WTC11 (cell line): Measurements from ENCODE around the gene PDAP1. TPM values are rescaled to one million over a fixed set of nuclear protein-coding genes. Genes with fewer than 3 reads are reported as not detected.

ENCODE experiments used
- ATAC-seq: fragments of 200-7000 bp; cut with Tn5 transposase; 2 replicates; pipeline ENCODE4 v1.10.0; 2021; ENCODE audit warnings: mild to moderate bottlenecking, moderate library complexity
- CTCF ChIA-PET: fragments of 300-600 bp; sonication (Branson Sonifier 250); formaldehyde crosslinking; loops from one replicate; lab custom pipeline; 2021; ENCODE audit warnings: antibody characterized with exemption; lab: Charles Lee
- POLR2A ChIA-PET: fragments of 350-600 bp; sonication (Branson Sonifier 250); formaldehyde crosslinking; loops from one replicate; lab custom pipeline; 2021; ENCODE audit warnings: antibody characterized with exemption; lab: Charles Lee
- DNase-seq: peaks from one replicate; pipeline ENCODE4 v3.0.0; 2021; ENCODE audit warnings: low spot score
- H3K27ac Mint-ChIP-seq: 2 replicates; pipeline ENCODE4 v1.8.0; 2021; ENCODE audit warnings: mixed read lengths
- H3K27me3 Mint-ChIP-seq: 2 replicates; pipeline ENCODE4 v1.8.0; 2021; ENCODE audit warnings: low read depth, mild to moderate bottlenecking, moderate library complexity, mixed read lengths
- H3K36me3 Mint-ChIP-seq: 2 replicates; pipeline ENCODE4 v1.8.0; 2021; ENCODE audit warnings: mixed read lengths
- H3K4me1 Mint-ChIP-seq: 2 replicates; pipeline ENCODE4 v1.8.0; 2022; ENCODE audit warnings: mixed read lengths
- H3K4me3 Mint-ChIP-seq: 2 replicates; pipeline ENCODE4 v1.8.0; 2021; ENCODE audit warnings: mild to moderate bottlenecking, moderate library complexity, mixed read lengths
- H3K9me3 Mint-ChIP-seq: 2 replicates; pipeline ENCODE4 v1.8.0; 2021; ENCODE audit warnings: mixed read lengths
- CREB1 ChIP-seq: sonication (generic); formaldehyde crosslinking; IDR thresholded peaks from 2 replicates; pipeline ENCODE4 v1.8.0; 2023; ENCODE audit warnings: mild to moderate bottlenecking, missing genetic modification reagents
- EMX1 ChIP-seq: fragments of 250-450 bp; sonication (Bioruptor Pico); IDR thresholded peaks from 2 replicates; pipeline ENCODE4 v1.8.0; 2021; ENCODE audit warnings: mild to moderate bottlenecking
- FOXJ3 ChIP-seq: sonication (generic); formaldehyde crosslinking; IDR thresholded peaks from 2 replicates; pipeline ENCODE4 v1.9.0; 2021; ENCODE audit warnings: missing genetic modification reagents, mild to moderate bottlenecking, borderline replicate concordance
- GABPB1 ChIP-seq: sonication (generic); formaldehyde crosslinking; IDR thresholded peaks from 2 replicates; pipeline ENCODE4 v1.8.1; 2023; ENCODE audit warnings: mild to moderate bottlenecking, missing genetic modification reagents
- GRHL2 ChIP-seq: fragments of 250-450 bp; sonication (Bioruptor Pico); IDR thresholded peaks from 2 replicates; pipeline ENCODE4 v1.8.0; 2022; ENCODE audit warnings: mild to moderate bottlenecking, moderate library complexity; ENCODE audit not compliant: insufficient replicate concordance, severe bottlenecking
- IRF2 ChIP-seq: sonication (generic); formaldehyde crosslinking; IDR thresholded peaks from 2 replicates; pipeline ENCODE4 v1.8.0; 2022; ENCODE audit warnings: low read depth, missing genetic modification reagents, borderline replicate concordance
- MYBL2 ChIP-seq: sonication (generic); formaldehyde crosslinking; IDR thresholded peaks from 2 replicates; pipeline ENCODE4 v1.8.1; 2023; ENCODE audit warnings: mild to moderate bottlenecking, moderate library complexity, missing genetic modification reagents
- NFE2L1 ChIP-seq: sonication (generic); formaldehyde crosslinking; IDR thresholded peaks from 2 replicates; pipeline ENCODE4 v1.8.1; 2023; ENCODE audit warnings: missing genetic modification reagents
- NFYB ChIP-seq: sonication (generic); formaldehyde crosslinking; conservative IDR thresholded peaks from 2 replicates; pipeline ENCODE4 v1.8.0; 2022; ENCODE audit warnings: low read depth, missing genetic modification reagents
- NR2C2 ChIP-seq: sonication (generic); formaldehyde crosslinking; IDR thresholded peaks from 2 replicates; pipeline ENCODE4 v1.8.0; 2022; ENCODE audit warnings: mild to moderate bottlenecking, missing genetic modification reagents
- ZNF121 ChIP-seq: sonication (generic); formaldehyde crosslinking; IDR thresholded peaks from 2 replicates; pipeline ENCODE4 v1.8.0; 2023; ENCODE audit warnings: missing genetic modification reagents
- ZNF671 ChIP-seq: fragments of 250-450 bp; sonication (Bioruptor Pico); IDR thresholded peaks from 2 replicates; pipeline ENCODE4 v1.8.0; 2021; ENCODE audit warnings: mild to moderate bottlenecking
- total RNA-seq: library from RNA; stranded (reverse); gene quantifications from 3 replicates; pipeline ENCODE4 v1.2.3, GENCODE V29; 2021
- TF ChIP-seq, protein P1 (sequence below): sonication (generic); formaldehyde crosslinking; IDR thresholded peaks from 2 replicates; pipeline ENCODE4 v1.8.1; 2023; ENCODE audit warnings: mild to moderate bottlenecking, missing genetic modification reagents
- TF ChIP-seq, protein P2 (sequence below): sonication (generic); formaldehyde crosslinking; IDR thresholded peaks from 2 replicates; pipeline ENCODE4 v1.8.1; 2023; ENCODE audit warnings: mild to moderate bottlenecking, missing genetic modification reagents, borderline replicate concordance
- TF ChIP-seq, protein P3 (sequence below): sonication (generic); formaldehyde crosslinking; IDR thresholded peaks from 2 replicates; pipeline ENCODE4 v1.8.1; 2022; ENCODE audit warnings: low read depth, mild to moderate bottlenecking, moderate library complexity, missing genetic modification reagents, borderline replicate concordance
- TF ChIP-seq, protein P4 (sequence below): sonication (generic); formaldehyde crosslinking; IDR thresholded peaks from 2 replicates; pipeline ENCODE4 v1.8.1; 2023; ENCODE audit warnings: mild to moderate bottlenecking, moderate library complexity, missing genetic modification reagents
- TF ChIP-seq, protein P5 (sequence below): sonication (generic); formaldehyde crosslinking; conservative IDR thresholded peaks from 2 replicates; pipeline ENCODE4 v1.8.1; 2023; ENCODE audit warnings: mild to moderate bottlenecking, low read depth, missing genetic modification reagents, moderate library complexity
- TF ChIP-seq, protein P6 (sequence below): fragments of 250-450 bp; sonication (Bioruptor Pico); IDR thresholded peaks from 2 replicates; pipeline ENCODE4 v1.8.0; 2021; ENCODE audit warnings: mild to moderate bottlenecking

Gene PDAP1
- total RNA-seq, 1 experiment from 2014 or later: 177 TPM

DNA sequence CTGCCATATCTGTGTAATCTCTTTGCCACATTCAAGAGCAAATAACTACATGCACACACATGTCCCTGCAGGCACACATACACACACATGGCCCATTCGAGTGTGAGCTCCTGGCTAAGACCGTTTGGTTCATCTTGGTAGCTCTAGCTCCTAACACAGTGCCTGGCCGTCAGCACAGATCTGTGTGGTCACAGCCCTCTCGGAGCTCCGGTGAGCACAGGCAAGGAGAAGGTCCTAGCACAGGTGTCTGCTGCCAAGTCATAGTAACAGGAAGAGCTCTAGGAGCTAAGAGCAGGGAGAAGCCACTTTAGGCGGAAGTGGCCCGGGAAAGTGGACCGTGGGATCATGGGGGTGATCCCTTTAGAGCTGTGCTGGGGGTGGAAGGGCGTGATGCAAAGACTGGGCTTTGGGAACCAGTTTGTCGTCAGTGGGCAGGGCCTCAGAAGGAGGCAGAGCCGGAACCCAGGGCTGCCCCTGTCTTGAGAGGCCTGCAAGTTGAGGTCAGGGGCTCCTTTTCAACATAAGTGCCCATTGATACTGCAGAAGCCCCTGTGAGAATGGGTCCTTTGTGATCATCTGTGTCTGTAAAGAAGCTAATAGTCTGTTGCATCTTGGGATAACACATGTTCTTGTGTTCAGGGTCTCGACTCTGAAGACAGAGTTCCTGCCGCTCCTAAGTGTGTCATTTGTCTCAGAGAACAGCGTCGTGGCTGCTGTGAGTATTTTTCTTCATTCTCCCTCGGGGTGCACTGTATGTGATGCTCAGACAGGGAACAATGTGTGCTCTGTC is 50.5 kb downstream of the PDAP1 start:
- TF ChIP-seq FOXJ3: no peak
- TF ChIP-seq, protein P1, sequence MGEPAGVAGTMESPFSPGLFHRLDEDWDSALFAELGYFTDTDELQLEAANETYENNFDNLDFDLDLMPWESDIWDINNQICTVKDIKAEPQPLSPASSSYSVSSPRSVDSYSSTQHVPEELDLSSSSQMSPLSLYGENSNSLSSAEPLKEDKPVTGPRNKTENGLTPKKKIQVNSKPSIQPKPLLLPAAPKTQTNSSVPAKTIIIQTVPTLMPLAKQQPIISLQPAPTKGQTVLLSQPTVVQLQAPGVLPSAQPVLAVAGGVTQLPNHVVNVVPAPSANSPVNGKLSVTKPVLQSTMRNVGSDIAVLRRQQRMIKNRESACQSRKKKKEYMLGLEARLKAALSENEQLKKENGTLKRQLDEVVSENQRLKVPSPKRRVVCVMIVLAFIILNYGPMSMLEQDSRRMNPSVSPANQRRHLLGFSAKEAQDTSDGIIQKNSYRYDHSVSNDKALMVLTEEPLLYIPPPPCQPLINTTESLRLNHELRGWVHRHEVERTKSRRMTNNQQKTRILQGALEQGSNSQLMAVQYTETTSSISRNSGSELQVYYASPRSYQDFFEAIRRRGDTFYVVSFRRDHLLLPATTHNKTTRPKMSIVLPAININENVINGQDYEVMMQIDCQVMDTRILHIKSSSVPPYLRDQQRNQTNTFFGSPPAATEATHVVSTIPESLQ (CRISPR knock-in tag): no peak
- TF ChIP-seq GABPB1 (CRISPR knock-in tag): no peak
- no peak for TF ChIP-seq CREB1 (CRISPR knock-in tag)
- no peak for TF ChIP-seq ZNF121 (CRISPR knock-in tag)
- no peak for TF ChIP-seq GRHL2 (CRISPR knock-in tag)
- TF ChIP-seq EMX1 (CRISPR knock-in tag): no peak
- no peak for TF ChIP-seq IRF2 (CRISPR knock-in tag)
- TF ChIP-seq, protein P2, sequence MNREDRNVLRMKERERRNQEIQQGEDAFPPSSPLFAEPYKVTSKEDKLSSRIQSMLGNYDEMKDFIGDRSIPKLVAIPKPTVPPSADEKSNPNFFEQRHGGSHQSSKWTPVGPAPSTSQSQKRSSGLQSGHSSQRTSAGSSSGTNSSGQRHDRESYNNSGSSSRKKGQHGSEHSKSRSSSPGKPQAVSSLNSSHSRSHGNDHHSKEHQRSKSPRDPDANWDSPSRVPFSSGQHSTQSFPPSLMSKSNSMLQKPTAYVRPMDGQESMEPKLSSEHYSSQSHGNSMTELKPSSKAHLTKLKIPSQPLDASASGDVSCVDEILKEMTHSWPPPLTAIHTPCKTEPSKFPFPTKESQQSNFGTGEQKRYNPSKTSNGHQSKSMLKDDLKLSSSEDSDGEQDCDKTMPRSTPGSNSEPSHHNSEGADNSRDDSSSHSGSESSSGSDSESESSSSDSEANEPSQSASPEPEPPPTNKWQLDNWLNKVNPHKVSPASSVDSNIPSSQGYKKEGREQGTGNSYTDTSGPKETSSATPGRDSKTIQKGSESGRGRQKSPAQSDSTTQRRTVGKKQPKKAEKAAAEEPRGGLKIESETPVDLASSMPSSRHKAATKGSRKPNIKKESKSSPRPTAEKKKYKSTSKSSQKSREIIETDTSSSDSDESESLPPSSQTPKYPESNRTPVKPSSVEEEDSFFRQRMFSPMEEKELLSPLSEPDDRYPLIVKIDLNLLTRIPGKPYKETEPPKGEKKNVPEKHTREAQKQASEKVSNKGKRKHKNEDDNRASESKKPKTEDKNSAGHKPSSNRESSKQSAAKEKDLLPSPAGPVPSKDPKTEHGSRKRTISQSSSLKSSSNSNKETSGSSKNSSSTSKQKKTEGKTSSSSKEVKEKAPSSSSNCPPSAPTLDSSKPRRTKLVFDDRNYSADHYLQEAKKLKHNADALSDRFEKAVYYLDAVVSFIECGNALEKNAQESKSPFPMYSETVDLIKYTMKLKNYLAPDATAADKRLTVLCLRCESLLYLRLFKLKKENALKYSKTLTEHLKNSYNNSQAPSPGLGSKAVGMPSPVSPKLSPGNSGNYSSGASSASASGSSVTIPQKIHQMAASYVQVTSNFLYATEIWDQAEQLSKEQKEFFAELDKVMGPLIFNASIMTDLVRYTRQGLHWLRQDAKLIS: no peak
- DNase-seq: no peak
- ChIA-PET CTCF (no interaction called here), POLR2A (no interaction called here)
- Mint-ChIP-seq H3K4me3 (no peak overlapping the region), H3K4me1 (no peaks in the 10 kb centered on the region), H3K9me3 (no peaks in the 10 kb centered on the region), H3K36me3 (peaks cover 37% of the 10 kb centered on the region), H3K27me3 (no peaks in the 10 kb centered on the region), H3K27ac (peak overlapping the region; percentile 7; the same call in 1 of the 2 replicates)
- no peak for ATAC-seq

DNA sequence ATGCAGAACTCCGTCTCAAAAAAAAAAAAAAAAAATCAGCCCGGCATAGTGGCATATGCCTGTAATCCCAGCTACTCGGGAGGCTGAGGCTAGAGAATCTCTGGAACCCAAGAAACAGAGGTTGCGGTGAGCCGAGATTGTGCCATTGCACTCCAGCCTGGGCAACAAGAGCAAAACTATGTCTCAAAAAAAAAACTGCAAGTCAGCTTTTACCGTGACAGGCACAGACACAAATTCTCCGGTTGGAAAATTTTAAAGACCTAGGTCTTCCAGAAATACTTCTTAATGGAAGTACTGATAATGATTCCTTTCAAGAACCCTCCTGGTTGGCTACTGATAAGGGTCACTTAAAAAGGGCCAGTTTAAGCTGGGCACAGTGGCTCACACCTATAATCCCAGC is 53.3 kb downstream of the PDAP1 start:
- ChIA-PET CTCF (no interaction called here), POLR2A (no interaction called here)
- H3K9me3 Mint-ChIP-seq: no peaks in the 10 kb centered on the region
- H3K27me3 Mint-ChIP-seq: no peaks in the 10 kb centered on the region
- H3K4me3 Mint-ChIP-seq: no peak overlapping the region
- DNase-seq (no peak), ATAC-seq (no peak)
- H3K4me1 Mint-ChIP-seq: no peaks in the 10 kb centered on the region
- H3K27ac Mint-ChIP-seq: no peak overlapping the region
- TF ChIP-seq, protein P3, sequence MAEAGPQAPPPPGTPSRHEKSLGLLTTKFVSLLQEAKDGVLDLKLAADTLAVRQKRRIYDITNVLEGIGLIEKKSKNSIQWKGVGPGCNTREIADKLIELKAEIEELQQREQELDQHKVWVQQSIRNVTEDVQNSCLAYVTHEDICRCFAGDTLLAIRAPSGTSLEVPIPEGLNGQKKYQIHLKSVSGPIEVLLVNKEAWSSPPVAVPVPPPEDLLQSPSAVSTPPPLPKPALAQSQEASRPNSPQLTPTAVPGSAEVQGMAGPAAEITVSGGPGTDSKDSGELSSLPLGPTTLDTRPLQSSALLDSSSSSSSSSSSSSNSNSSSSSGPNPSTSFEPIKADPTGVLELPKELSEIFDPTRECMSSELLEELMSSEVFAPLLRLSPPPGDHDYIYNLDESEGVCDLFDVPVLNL (CRISPR knock-in tag): no peak
- no peak for TF ChIP-seq IRF2 (CRISPR knock-in tag)
- TF ChIP-seq, protein P4, sequence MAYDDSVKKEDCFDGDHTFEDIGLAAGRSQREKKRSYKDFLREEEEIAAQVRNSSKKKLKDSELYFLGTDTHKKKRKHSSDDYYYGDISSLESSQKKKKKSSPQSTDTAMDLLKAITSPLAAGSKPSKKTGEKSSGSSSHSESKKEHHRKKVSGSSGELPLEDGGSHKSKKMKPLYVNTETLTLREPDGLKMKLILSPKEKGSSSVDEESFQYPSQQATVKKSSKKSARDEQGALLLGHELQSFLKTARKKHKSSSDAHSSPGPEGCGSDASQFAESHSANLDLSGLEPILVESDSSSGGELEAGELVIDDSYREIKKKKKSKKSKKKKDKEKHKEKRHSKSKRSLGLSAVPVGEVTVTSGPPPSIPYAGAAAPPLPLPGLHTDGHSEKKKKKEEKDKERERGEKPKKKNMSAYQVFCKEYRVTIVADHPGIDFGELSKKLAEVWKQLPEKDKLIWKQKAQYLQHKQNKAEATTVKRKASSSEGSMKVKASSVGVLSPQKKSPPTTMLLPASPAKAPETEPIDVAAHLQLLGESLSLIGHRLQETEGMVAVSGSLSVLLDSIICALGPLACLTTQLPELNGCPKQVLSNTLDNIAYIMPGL (CRISPR knock-in tag): no peak
- TF ChIP-seq, protein P5, sequence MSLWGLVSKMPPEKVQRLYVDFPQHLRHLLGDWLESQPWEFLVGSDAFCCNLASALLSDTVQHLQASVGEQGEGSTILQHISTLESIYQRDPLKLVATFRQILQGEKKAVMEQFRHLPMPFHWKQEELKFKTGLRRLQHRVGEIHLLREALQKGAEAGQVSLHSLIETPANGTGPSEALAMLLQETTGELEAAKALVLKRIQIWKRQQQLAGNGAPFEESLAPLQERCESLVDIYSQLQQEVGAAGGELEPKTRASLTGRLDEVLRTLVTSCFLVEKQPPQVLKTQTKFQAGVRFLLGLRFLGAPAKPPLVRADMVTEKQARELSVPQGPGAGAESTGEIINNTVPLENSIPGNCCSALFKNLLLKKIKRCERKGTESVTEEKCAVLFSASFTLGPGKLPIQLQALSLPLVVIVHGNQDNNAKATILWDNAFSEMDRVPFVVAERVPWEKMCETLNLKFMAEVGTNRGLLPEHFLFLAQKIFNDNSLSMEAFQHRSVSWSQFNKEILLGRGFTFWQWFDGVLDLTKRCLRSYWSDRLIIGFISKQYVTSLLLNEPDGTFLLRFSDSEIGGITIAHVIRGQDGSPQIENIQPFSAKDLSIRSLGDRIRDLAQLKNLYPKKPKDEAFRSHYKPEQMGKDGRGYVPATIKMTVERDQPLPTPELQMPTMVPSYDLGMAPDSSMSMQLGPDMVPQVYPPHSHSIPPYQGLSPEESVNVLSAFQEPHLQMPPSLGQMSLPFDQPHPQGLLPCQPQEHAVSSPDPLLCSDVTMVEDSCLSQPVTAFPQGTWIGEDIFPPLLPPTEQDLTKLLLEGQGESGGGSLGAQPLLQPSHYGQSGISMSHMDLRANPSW: no peak
- TF ChIP-seq NFYB (CRISPR knock-in tag): no peak
- TF ChIP-seq NFE2L1 (CRISPR knock-in tag): no peak
- TF ChIP-seq, protein P6, sequence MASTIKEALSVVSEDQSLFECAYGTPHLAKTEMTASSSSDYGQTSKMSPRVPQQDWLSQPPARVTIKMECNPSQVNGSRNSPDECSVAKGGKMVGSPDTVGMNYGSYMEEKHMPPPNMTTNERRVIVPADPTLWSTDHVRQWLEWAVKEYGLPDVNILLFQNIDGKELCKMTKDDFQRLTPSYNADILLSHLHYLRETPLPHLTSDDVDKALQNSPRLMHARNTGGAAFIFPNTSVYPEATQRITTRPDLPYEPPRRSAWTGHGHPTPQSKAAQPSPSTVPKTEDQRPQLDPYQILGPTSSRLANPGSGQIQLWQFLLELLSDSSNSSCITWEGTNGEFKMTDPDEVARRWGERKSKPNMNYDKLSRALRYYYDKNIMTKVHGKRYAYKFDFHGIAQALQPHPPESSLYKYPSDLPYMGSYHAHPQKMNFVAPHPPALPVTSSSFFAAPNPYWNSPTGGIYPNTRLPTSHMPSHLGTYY: no peak
- no peak for TF ChIP-seq MYBL2
- TF ChIP-seq NR2C2 (CRISPR knock-in tag): no peak
- no peak for TF ChIP-seq ZNF671
- peaks cover 40% of the 10 kb centered on the region for H3K36me3 Mint-ChIP-seq
